ENCODE results near the gene PGA4. TPM values are rescaled to one million over a fixed set of nuclear protein-coding genes. Genes with fewer than 3 reads are reported as not detected.

Gene PGA4
- polyA plus RNA-seq, 2 donors: 1.0 to 9.5 TPM

Other genes starting within 250 kb of the PGA4 start
- under 1 TPM; 0.39 to 0.52 TPM for gene CD5, start 119.9 kb upstream of the PGA4 start, polyA plus RNA-seq
- 10 to 100 TPM; 14.7 to 18.6 TPM for gene VPS37C, start 60.9 kb upstream of the PGA4 start, polyA plus RNA-seq
- 10 to 100 TPM in 1 of 2 donors, 1 to 10 TPM in 1; 1.9 to 27.7 TPM for gene PGA3, start 18.8 kb upstream of the PGA4 start, polyA plus RNA-seq
- 1 to 10 TPM in 1 of 2 donors, under 1 TPM in 1; 0.11 to 3.2 TPM for gene PGA5, start 18.8 kb downstream of the PGA4 start, polyA plus RNA-seq
- gene VWCE, start 73.0 kb downstream of the PGA4 start, polyA plus RNA-seq: under 1 TPM; 0.34 to 0.61 TPM
- gene DDB1, start 110.8 kb downstream of the PGA4 start, polyA plus RNA-seq: 10 to 100 TPM; 51.3 to 78.7 TPM
- gene TKFC, start 110.9 kb downstream of the PGA4 start, polyA plus RNA-seq: 10 to 100 TPM; 23.9 to 42.5 TPM
- gene CYB561A3, start 139.5 kb downstream of the PGA4 start, polyA plus RNA-seq: 10 to 100 TPM; 11.4 to 20.4 TPM
- 10 to 100 TPM; 24.4 to 32.9 TPM for gene TMEM138, start 140.0 kb downstream of the PGA4 start, polyA plus RNA-seq
- gene TMEM216, start 170.2 kb downstream of the PGA4 start, polyA plus RNA-seq: 10 to 100 TPM in 1 of 2 donors, 1 to 10 TPM in 1; 7.7 to 10.3 TPM
- 10 to 100 TPM; 32.7 to 43.1 TPM for gene CPSF7, start 207.6 kb downstream of the PGA4 start, polyA plus RNA-seq
- 10 to 100 TPM; 25.4 to 33.3 TPM for gene SDHAF2, start 207.8 kb downstream of the PGA4 start, polyA plus RNA-seq